Ureter (tissue), 1 donor: ENCODE results near the gene TPCN2. TPM values are rescaled to one million over a fixed set of nuclear protein-coding genes. Genes with fewer than 3 reads are reported as not detected.
A peak's percentile ranks its signal among the peaks of the same experiment; 100 is the strongest.

Experiments used
- DNase-seq: peaks from one replicate; pipeline ENCODE4 v3.0.0-alpha.2; 2020; ENCODE audit warnings: low spot score
- total RNA-seq: library from RNA; stranded (reverse); gene quantifications from one replicate; pipeline ENCODE4 v1.2.4, GENCODE V29; 2023
- donor health status: DM: yes; HTN: yes; CAD: no.

TPCN2 gene
- 27.9 TPM for total RNA-seq

DNA sequence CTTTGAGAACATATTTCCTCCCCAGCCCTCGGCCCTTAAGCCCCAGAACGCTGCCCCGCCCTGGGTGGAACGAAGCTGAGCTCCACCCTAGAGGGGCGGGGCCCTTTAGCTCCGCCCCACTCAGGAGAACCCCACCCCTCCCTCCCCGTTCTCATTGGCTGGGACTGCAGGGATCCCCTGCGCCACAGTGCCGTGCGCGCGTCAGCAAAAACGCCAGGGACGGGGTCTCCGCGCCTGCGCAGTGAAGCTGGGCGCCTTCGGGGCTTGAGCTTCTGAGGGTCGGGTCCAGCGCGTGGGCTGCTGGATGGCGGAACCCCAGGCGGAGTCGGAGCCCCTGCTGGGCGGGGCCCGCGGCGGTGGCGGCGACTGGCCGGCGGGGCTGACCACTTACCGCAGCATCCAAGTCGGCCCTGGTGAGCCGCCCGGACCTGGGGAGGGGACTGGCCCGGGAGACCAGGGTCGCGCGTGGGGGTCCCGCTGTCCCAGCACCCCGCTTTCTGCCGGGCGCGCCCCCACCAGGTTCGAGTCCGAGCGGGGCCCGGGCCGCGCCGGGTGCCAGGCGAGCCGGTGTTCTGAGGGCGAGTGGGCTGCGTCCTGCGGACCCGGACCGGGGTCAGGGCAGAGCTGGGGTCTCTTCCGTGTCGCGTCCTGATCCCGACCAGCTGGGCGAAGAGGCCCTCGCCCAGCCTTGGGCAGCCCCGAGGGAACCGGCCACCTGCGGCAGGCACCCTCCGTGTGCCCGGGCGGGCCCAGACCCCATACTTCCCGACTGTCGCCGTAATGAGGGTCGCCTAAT is at the start of gene TPCN2:
Gene TPCN2 (plus strand): TSS at position 239 of the 796 bp plus-strand sequence. CDS start 66 bp downstream, at position 305.
- peak; percentile 93 for DNase-seq

DNA sequence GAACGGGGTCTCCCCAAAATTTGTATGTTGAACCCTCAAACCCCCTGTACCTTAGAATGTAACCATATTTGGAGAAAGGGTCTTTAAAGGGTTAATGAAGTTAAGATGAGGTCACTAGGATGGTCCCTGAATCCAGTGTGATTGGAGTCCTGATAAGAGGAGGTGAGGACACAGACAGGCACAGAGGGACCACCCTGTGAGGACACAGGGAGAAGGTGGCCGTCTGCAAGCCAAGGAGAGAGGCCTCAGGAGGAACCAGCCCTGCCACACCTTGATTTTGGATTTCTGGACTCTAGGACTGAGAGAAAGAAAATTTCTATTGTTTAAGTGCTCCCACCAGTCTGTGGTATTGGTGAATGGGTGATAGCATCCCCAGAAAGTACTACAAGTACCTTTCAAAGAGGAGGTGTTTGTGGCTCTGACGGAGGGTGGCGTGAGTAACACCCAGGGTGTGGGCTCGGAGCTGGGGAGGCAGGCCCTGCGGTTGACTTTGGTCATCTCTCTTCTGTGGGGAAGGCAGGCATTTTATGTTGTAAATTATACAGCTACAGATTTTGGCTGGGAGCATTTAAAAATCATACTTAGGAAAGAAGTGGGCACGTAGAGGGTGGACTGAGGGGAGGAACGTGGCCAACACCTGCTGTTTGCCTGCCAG is 49.5 kb upstream of the TPCN2 start:
- DNase-seq, result peak; percentile 37

DNA sequence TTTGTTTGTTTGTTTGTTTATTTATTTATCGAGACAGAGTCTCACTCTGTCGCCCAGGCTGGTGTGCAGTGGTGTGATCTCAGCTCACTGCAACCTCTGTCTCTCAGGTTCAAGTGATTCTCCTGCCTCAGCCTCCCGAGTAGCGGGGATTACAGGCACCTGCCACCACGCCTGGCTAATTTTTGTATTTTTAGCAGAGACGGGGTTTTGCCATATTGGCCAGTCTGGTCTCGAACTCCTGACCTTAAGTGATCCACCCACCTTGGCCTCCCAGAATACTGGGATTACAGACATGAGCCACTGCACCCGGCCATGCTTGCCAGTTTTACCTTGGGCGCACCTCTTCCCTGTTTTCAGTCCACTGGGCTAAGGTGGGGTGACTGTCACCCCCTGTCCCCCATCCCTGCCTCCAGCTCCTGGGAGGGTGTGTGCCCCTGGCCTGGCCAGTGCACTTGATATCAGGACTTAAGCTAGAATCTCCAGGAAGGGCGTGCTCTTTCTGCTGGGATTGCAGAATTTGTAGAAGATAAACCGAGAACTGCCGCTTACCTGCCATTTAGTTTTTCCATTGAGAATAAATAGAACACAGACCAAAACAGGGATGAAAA is 48.9 kb upstream of the TPCN2 start:
- peak; percentile 39 for DNase-seq

DNA sequence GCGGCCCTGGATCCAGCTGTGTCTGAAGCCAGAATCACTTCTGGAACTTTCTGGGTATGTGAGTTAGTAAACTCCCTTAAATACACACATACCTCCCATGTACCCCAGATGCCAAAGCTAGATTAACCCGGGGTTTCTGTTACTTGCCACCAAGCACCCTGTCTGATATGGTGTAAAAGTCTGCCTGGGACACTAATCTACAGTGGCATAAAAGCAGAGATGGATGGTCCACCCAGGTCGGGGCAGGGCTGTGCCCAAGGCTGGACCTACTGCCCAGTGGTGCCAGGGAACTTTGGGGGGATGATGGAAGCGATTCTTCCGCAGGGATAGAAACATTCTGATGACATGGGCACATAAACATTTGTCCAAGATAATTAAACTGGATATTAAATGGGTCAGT is 48.3 kb upstream of the TPCN2 start:
- DNase-seq, result peak; percentile 43

DNA sequence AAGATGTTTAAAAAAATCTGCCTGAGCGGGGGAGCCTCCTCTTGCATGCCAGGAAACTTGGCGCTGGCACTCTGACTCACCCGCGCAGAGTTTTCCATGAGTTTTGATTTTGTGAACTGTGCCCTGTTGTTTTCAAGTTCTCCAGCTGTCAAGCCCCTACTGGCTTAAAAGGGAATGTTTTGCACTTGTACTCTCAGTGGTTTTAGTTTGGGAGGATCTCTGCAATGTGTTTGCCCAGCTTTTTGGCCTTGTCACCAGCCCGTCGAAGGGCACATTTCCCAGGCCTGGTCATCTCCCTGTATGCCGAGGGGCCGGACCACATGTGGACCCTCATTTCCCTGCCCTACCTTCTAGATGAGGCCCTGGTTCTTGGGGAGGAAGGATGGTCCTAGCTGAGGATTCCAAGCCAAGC is 47.9 kb upstream of the TPCN2 start:
- peak; percentile 73 for DNase-seq

DNA sequence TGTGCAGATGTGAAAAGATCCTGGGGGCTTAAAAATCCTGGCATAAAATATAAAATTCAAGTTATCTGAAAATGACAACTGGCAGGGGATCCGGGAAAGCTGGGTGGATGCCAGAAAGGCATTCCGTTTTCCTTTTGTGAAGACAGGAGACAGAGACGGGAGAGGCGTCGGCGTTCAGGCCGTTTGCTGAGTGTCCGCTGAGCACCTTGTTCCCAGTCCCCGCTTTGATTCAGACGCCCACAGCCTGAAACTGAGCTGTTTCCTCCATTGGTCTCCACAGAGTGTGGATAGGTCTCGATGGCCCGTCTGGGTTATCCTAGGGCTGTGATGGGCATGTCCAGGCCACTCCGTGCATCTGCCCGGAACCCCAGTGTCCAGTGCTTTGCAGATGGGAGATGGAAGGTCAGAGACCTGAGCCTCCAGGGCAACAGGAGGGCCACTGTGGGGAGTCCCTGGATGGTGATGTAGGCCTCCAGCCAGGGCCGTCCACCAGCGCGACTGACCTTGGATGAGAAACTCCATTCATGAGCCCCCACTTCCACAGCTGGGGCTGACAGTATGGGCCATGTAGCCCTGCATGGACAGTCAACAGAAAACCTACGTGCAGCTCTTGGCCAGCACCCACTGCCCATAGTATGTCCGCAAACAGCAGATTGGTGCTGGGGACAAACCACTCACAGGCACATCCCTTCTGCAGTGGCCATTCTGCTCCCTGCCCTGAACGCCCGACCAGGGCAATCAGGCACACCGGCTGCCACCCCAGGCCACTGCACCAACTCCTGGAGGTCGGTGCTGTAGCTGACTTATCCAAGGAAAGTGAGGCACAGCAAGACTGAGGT is 47.3 kb upstream of the TPCN2 start:
- DNase-seq, result peak; percentile 60

DNA sequence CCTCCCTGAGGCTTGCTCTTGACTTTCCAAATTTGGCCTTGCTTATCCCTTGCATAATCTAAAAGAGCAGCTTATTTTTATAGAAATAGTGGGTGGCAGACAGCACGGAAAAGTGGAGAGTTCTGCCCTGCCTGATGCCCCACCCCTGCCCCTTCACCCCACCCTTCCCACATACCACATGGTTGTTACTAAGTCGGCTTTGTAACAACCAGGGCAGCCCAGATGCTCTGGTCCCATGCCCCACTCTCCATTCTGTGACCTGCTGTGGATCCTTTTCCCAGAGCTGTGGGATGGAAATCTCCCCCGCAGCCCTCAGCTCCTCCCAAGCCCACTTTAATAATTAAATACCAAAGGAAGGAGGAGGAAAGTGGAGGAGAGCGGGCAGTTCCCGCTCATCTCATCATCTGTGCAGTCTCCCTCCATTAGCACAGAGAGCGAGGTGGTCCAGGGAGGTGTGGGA is 46.6 kb upstream of the TPCN2 start:
- peak; percentile 48 for DNase-seq

DNA sequence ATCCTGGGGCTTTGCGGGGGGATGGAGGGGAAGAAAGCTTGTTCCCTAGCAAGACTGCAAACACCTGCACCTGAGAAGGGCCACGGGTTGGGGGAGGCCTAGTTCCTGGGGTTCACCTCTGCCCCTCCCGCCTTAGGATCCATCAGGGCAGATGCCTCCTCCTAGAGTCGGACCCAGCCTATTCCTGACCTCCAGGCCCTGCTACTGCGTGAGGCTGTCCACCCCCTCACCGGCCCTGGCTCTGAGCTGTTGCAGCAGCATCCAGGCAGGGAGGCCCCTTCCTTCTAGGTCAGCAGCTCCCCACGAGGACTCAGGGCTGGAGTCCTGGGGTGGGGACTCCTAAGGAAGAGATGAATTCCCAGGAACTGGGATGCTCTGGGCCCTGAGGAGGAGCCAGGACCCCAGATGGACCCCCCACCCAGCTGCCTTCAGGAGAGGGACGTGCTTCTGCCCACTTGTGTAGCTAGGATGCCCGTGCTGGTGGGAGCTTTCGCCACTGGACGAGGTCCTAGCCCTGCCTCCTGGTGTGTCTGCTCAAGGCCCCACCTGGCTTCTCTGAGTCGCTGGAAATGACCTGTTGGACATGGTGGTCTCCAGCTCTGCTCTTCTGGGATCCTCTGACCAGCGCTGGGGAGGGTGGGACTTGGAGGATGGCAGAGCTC is 46.0 kb upstream of the TPCN2 start:
- DNase-seq, result peak; percentile 41

DNA sequence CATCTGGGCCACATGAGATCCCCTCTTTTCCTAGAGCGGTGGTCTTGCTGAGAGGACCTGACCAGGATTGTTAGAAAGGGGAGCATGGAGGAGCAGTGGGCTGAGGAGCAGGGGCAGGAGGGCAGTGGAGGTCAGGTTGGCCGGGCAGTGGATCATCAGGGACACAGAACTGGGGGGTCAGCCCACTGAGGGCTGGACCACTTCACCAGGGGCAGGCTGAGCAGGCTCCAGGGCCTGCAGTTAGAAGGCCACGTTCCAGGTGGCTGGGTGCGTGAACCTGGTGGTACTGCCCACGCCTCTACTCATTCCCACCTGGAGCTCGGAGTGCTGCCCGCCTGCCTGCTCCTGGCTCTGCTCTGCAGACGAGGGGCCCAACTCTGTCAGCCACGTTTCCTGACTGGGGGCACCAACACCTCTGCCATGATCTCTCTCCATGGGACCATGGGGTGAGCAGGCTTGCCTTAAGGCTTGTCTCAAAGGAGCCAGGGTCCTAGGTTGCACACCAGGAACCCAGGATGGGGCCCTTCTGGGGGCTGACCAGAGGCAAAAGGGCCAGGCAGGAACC is 45.3 kb upstream of the TPCN2 start:
- peak; percentile 38 for DNase-seq

DNA sequence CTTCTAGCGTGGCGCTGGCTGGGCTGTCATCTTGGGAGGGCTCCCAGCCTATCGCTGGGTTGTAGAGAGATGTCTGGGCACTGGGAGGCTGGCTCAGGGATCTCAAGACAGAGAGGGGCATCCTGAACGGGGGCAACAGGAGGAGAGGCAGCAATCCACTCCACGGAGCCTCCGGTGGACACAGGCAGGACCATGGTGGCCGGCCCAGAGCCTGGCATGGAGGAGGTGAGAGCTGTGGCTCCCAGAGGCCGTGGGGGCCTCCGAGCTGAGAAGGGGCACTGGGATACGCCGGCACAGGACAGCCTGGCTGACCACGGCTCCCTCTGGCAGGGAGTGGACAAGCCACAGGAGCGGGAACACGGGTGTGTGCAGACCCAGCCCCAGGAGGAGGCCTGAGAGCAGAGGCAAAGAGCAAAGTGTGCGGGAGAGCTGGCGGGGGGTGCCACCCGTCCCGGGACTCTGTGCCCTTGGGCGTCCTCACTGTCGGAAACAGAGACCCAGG is 44.8 kb upstream of the TPCN2 start:
- peak; percentile 41 for DNase-seq

DNA sequence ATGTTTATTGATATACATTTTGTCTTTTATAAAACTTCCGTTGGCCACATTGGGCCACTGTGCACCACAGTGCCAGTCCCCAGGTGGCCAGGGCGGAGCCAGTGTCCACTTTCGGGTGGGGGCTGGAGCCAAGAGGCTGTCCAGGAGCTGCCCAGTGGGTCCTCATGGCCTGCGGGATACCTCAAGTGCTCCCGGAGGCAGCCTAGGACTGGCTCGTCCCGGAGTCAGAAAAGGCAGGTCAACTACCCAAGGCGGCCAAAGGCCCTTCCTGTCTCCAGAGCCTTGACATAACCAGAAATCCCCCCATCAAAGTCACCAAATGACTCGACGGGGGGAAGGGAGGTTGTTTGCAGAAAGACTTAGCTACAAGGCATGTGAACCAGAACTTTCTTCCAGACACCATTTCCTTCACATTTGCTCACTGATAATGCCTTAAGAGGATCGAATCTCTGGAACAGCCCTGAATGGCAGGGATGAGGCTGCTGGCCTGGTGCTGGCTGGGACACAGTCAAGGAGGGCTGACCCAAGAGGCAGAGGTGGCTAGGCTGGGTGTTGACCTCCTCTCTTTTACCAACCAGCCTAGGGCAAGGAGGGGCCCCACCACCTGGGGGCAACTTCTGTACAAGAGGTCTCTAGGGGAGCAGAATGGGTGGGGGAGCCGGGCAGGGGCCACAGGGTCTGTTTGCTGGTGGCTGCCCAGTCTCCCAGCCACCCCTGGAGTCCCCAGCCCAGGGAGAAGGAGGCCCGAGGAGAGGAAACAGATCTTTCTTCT is 44.1 kb upstream of the TPCN2 start:
- DNase-seq, result peak; percentile 43

DNA sequence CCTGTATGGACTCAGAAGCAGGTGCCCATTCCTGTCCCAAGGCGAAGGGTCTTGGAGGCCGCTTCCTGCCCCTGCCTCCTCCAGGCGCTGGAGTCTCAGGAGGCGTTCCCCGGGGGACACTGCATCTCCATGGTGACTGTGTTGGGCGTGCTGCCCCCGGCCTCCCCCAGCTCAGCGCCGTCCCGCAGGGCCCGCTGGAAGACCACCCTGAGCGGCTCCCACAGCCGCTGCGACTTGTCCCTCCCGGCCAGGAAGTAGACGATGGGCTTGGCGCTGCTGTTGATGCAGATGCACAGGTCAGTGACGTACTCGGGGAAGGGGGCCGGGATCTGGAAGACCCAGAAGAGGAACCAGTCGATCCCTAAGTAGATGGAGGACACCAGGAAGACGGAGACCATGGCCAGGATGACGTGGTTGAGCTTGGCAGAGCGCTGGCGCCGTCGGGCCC is 43.5 kb upstream of the TPCN2 start:
- DNase-seq, result peak; percentile 42

DNA sequence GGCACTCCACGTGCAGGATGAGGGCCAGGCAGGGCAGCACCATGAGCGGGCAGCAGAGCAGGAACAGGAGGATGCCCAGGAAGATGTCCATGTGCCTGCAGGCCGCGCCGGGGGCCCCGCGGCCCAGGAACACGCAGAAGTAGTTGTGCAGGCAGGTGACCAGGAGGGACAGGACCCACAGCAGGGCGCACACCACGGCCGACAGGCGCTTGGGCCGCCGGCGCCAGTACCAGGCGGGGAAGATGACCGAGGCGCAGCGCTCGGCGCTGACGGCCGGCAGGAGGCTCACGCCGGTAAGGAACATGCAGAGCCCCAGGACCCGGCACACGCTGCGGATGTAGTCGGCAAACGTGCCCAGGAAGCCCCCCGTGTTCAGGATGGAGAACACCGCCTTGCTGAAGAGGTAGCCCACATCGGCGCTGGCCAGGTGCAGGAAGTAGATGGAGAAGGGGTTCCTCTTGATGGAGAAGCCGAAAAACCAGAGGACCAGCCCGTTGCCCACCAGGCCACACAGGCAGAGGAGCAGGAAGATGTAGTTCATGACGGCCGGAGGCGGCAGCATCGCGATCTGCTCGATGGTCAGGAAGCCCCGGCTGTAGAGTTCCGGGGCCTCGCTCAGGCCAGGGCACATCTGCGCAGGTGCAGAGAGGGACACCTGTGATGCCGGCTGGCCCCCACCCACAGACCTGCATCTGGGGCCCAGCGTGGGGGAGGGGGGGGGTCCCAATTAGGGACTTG is 42.9 kb upstream of the TPCN2 start:
- peak; percentile 42 for DNase-seq

DNA sequence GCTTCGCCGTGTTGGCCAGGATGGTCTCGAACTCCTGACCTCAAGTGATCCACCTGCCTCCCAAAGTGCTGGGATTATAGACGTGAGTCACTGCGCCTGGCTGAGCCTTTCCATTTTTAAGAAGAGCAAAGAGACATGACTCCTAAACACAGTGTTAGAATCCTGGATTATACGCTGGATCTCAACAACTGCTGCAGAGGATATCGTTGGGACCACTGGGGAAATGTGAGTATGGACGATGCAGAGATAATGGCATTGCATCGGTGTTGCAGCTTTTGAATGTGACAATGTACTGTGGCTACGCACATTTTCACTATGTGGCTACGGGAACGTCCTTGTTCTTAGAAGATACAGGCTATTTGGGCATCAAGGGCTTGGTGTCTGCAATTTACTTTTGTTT is 41.9 kb upstream of the TPCN2 start:
- DNase-seq, result peak; percentile 33

DNA sequence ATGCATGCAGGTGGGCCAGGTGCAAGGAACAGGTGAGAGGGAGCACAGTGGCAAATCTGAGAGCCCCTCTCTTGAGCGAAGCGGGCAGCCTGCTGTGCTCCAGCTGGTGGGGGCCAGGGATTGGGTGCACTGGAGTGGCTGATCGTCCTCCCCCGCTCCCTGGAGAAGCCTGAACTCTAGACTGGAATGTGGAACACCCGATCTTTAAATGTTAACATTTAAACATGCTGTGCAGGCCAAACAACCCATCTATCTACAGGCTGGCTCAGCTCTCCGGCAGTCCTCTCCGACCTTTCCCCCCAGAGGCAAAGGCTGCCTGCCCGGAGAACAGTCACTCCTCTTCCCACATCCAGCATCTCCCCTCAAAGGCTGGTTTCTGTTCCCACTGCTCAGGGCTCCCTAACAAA is 40.8 kb upstream of the TPCN2 start:
- no peak for DNase-seq

DNA sequence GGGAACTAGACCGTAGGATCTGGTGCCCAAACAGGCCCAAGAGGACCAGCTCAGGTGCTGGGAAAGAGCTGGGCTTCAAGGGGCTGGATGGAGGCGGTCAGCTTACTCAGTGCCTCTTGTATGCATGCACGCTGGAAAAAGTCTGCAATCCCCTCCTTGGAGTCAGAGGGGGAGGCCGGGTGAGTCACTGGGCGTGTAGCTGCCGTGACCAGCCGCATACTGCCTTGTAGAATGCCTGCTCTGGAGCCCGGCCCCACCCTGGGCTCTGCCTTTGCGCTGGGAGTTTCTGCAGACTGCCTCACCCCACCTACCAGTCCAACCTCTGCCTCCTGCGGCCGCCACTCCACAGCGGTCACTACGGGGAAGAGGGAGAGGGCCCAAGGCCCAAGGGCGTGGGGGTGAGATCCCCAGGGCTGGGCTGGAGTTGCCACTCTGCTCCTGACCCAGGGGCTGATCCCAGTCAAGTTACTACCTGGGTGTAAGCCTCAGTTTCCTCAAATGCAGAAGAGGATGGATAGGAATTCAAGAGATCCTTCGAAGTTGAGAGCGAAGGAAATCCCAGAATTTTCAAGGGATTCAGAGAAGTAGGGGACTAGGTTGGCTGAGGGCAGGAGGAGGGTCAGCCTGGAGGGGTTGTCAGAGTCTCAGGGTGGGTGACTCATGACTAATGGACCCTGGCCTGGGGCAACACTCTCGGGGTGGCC is 39.8 kb upstream of the TPCN2 start:
- DNase-seq, result peak; percentile 93

DNA sequence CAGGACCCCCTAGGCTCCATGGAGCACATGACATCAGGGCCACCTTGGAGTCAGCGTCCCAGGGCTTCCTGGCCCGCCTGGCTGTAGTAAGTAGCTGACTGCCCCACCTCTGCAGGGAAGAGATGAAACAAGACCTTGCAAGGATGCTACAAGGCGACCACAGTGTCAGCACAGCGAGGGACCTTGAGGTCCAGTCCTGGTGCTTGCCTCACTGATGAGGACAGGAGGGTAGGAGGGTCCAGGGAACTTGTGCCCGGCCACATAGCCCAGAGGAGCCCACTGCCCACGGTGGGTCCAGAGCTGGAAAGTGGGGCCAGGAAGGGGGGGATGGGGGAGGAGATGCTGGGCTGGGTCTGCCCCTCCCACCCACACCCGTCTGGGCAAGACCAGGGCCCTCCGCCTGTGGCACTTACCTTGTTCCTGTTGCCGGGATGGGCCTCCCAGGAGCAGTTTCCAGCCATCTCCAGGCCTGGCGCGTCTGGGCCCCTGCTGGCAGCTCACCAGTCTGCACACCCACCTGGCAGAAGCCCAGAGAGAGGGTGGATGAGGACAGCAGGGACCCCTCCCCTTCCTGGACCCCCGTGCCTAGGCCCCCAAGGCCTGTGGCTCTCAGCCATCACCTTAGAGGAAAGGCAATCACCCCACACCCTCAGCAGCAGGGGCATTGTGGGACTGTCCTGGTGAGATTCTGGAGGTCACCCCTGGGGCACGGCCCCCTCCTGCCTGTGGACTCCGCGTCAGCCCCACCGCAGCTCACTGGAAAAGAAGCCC is 39.1 kb upstream of the TPCN2 start:
- no peak for DNase-seq
